Keratinocyte (primary cell): ENCODE data around the gene SPACA9. TPM values are rescaled to one million over a fixed set of nuclear protein-coding genes. Genes with fewer than 3 reads are reported as not detected.

Experiments
- DNase-seq: peaks from one replicate; pipeline ENCODE4 v3.0.0-alpha.2; 2011; ENCODE audit warnings: low read depth, missing footprints, low spot score
- FAIRE-seq: peaks from 2 replicates; lab custom pipeline; 2011; peaks lifted over from hg19 to GRCh38; lab: Jason Lieb, UNC
- H2AFZ ChIP-seq: 2 replicates; pipeline ENCODE4 v1.6.0; 2012; ENCODE audit warnings: low read length, control low read depth, inconsistent platforms; ENCODE audit not compliant: control insufficient read depth
- H3K27ac ChIP-seq: 2 replicates; pipeline ENCODE4 v1.5.1; 2011; ENCODE audit warnings: low read length; ENCODE audit not compliant: control insufficient read depth, insufficient read depth
- H3K27me3 ChIP-seq: 3 replicates; pipeline ENCODE4 v1.6.0; 2011; ENCODE audit warnings: low read length; ENCODE audit not compliant: control insufficient read depth, insufficient read depth; ENCODE audit errors: extremely low read depth
- H3K36me3 ChIP-seq, 2 experiments: 2 replicates in 1 of 2; 3 replicates in 1 of 2; pipeline ENCODE4 v1.5.1; 2011; ENCODE audit warnings: low read length in 2 of 2, mild to moderate bottlenecking in 1 of 2; ENCODE audit not compliant: control insufficient read depth in 2 of 2, insufficient read depth in 2 of 2; ENCODE audit errors: extremely low read depth in 1 of 2
- H3K4me1 ChIP-seq: 3 replicates; pipeline ENCODE4 v1.5.1; 2011; ENCODE audit warnings: low read length; ENCODE audit not compliant: control insufficient read depth, insufficient read depth; ENCODE audit errors: extremely low read depth
- H3K4me2 ChIP-seq: 3 replicates; pipeline ENCODE4 v1.6.0; 2011; ENCODE audit warnings: low read depth, low read length; ENCODE audit not compliant: control insufficient read depth, insufficient read depth; ENCODE audit errors: extremely low read depth
- H3K4me3 ChIP-seq, 3 experiments: fragments of 200-600 bp in 1 of 3; sonication (generic) in 1 of 3; 2 replicates in 2 of 3; 3 replicates in 1 of 3; pipeline ENCODE4 v1.5.1; 2011 to 2016; ENCODE audit warnings: low read length in 3 of 3, mild to moderate bottlenecking in 3 of 3, control low read depth in 2 of 3, inconsistent platforms in 1 of 3, low read depth in 1 of 3, mixed read lengths in 1 of 3, mixed run types in 1 of 3, moderate library complexity in 1 of 3; ENCODE audit not compliant: control insufficient read depth in 2 of 3, insufficient read depth in 2 of 3; ENCODE audit errors: extremely low read depth in 1 of 3
- H3K79me2 ChIP-seq: 2 replicates; pipeline ENCODE4 v1.6.0; 2012; ENCODE audit warnings: low read length; ENCODE audit not compliant: control insufficient read depth, insufficient read depth
- H3K9ac ChIP-seq: 3 replicates; pipeline ENCODE4 v1.6.0; 2011; ENCODE audit warnings: low read length; ENCODE audit not compliant: control insufficient read depth, insufficient read depth; ENCODE audit errors: extremely low read depth
- H3K9me1 ChIP-seq: 3 replicates; pipeline ENCODE4 v1.6.0; 2011; ENCODE audit warnings: low read length; ENCODE audit not compliant: control insufficient read depth, insufficient read depth; ENCODE audit errors: extremely low read depth
- H3K9me3 ChIP-seq: 2 replicates; pipeline ENCODE4 v1.5.1; 2012; ENCODE audit warnings: low read depth, low read length; ENCODE audit not compliant: control insufficient read depth
- H4K20me1 ChIP-seq: 3 replicates; pipeline ENCODE4 v1.6.0; 2011; ENCODE audit warnings: low read length; ENCODE audit not compliant: control insufficient read depth, insufficient read depth; ENCODE audit errors: extremely low read depth
- CTCF ChIP-seq, 3 experiments: IDR thresholded peaks in 1 of 3; conservative IDR thresholded peaks in 1 of 3; optimal IDR thresholded peaks in 1 of 3; 2 replicates in 2 of 3; 3 replicates in 1 of 3; pipeline versions ENCODE3 to v1.5.1; 2011; ENCODE audit warnings: low read length in 3 of 3, mild to moderate bottlenecking in 3 of 3, moderate library complexity in 2 of 3, control low read depth in 1 of 3, inconsistent platforms in 1 of 3; ENCODE audit not compliant: insufficient read depth in 2 of 3; ENCODE audit errors: extremely low read depth in 1 of 3
- EZH2 ChIP-seq: IDR thresholded peaks from one replicate; pipeline ENCODE4 v1.6.1; 2012; ENCODE audit warnings: inconsistent platforms, mild to moderate bottlenecking, low read length, moderate library complexity
- dilution Hi-C: fragments of 300-500 bp; cut with MboI; formaldehyde crosslinking; loops from one replicate; pipeline ENCODE4 v1.7.0; 2020; ENCODE audit warnings: low sequenced_read_pairs; ENCODE audit not compliant: extremely low pct_ligation_motif_present
- polyA plus RNA-seq, 5 experiments: library from polyadenylated mRNA; depleted of rRNA in 3 of 5; stranded (reverse) in 3 of 5; stranded (forward) in 1 of 5; unstranded in 1 of 5; fragments of >200 nt; gene quantifications; 1 replicate in 1 of 5; 2 replicates in 3 of 5; 3 replicates in 1 of 5; pipeline versions ENCODE4 v1.2.1 to v1.2.3, GENCODE V29; 2011 to 2012; ENCODE audit warnings: missing spikeins in 2 of 5, low read depth in 1 of 5, low replicate concordance in 1 of 5

SPACA9 gene
- polyA plus RNA-seq, 1 donor (not counting 4 experiments of a cell fraction or from before 2014, with no cell fraction given): 3.6 TPM

- no peak overlapping the region for H3K4me2 ChIP-seq
- no peak overlapping the region for H3K27ac ChIP-seq
- no peaks in the 10 kb centered on the region for H3K9me1 ChIP-seq
- peaks cover 7% of the 10 kb centered on the region for H3K4me1 ChIP-seq
- H3K79me2 ChIP-seq: no peaks in the 10 kb centered on the region
- TF ChIP-seq EZH2 (no peak), CTCF (optimal IDR thresholded peaks at IDR 0.05 in 1 of 3, IDR thresholded peaks at IDR 0.05 in 1 of 3, conservative IDR thresholded peaks at IDR 0.05 in 1 of 3; ENCODE audit: extremely low read depth in 1 of 3, insufficient read depth in 2 of 3, low read length in 3 of 3) (no peak)
- FAIRE-seq (peak; percentile 69), DNase-seq (peak; percentile 9)
- no peaks in the 10 kb centered on the region for H3K9me3 ChIP-seq
- no peak overlapping the region for H3K9ac ChIP-seq
- dilution Hi-C loops: no loop called here
- no peak overlapping the region for H3K4me3 ChIP-seq
- no peaks in the 10 kb centered on the region for H4K20me1 ChIP-seq
- no peak overlapping the region for H2AFZ ChIP-seq
- H3K36me3 ChIP-seq: peaks cover 16 to 30% of the 10 kb centered on the region in 2 experiments
- no peaks in the 10 kb centered on the region for H3K27me3 ChIP-seq
These were observed 44.7 kb downstream of the SPACA9 start for GRCh38 chr9:132923346-132923902.

GRCh38 chr9:132927704-132928103 lies 49.0 kb downstream of the SPACA9 start:
- dilution Hi-C loops: no loop called here
- H3K9me3 ChIP-seq: no peaks in the 10 kb centered on the region
- peaks cover 0 to 14% of the 10 kb centered on the region in 2 experiments for H3K36me3 ChIP-seq
- FAIRE-seq: no peak
- no peak overlapping the region for H3K27ac ChIP-seq
- H3K9ac ChIP-seq: no peak overlapping the region
- no peak for TF ChIP-seq EZH2
- TF ChIP-seq CTCF (optimal IDR thresholded peaks at IDR 0.05 in 1 of 3, IDR thresholded peaks at IDR 0.05 in 1 of 3, conservative IDR thresholded peaks at IDR 0.05 in 1 of 3; ENCODE audit: extremely low read depth in 1 of 3, insufficient read depth in 2 of 3, low read length in 3 of 3): no peak
- no peak overlapping the region for H3K4me3 ChIP-seq
- peaks cover 7% of the 10 kb centered on the region for H3K4me1 ChIP-seq
- H2AFZ ChIP-seq: no peak overlapping the region
- no peak overlapping the region for H3K4me2 ChIP-seq
- H4K20me1 ChIP-seq: no peaks in the 10 kb centered on the region
- no peaks in the 10 kb centered on the region for H3K9me1 ChIP-seq
- no peaks in the 10 kb centered on the region for H3K79me2 ChIP-seq
- no peaks in the 10 kb centered on the region for H3K27me3 ChIP-seq
- DNase-seq: no peak
